ENCODE results near the gene FAM210A. TPM values are rescaled to one million over a fixed set of nuclear protein-coding genes. Genes with fewer than 3 reads are reported as not detected.
"Not testable (repeated sequence)": the region's sequence is repeated elsewhere in the genome, so short reads cannot be mapped to it uniquely, and the experiment has no call there.

Gene FAM210A
- total RNA-seq, result 30.3 and 33.8 TPM in 2 replicates

- DNase-seq (ENCODE audit: low spot score), result peak; percentile 91
- intact Hi-C loops (cut with micrococcal nuclease), result loop anchor here (2.0 to 10.0 kb wide), 6 partner anchors 59 to 844 kb away; partner anchors contain the start of genes LDLRAD4, PTPN2 and SEH1L
- Mint-ChIP-seq H3K9me3 (peaks cover 5% of the 10 kb centered on the region), H3K36me3 (ENCODE audit: low read depth) (peaks cover 47% of the 10 kb centered on the region), H3K27ac (peak within 1 kb of the TSS; percentile 79), H3K4me1 (ENCODE audit: low read depth) (peaks cover 49% of the 10 kb centered on the region), H3K4me3 (ENCODE audit: low read depth) (peak within 1 kb of the TSS; percentile 88), H3K27me3 (ENCODE audit: low read depth) (no peaks in the 10 kb centered on the region)
Measured at GRCh38 chr18:13726232-13726971, at the start of gene FAM210A, which contains the start of gene RNMT. Gene FAM210A, minus strand, starts transcription at chr18:13726558. Its CDS starts 44,481 bp downstream, at chr18:13682077. Gene RNMT, plus strand, starts transcription at chr18:13726673. Its CDS starts 4,845 bp downstream, at chr18:13731518.

- peaks cover 10% of the 10 kb centered on the region for H3K27me3 Mint-ChIP-seq (ENCODE audit: low read depth)
- intact Hi-C loops (cut with micrococcal nuclease), result no loop called here
- H3K9me3 Mint-ChIP-seq, result no peaks in the 10 kb centered on the region
- H3K4me1 Mint-ChIP-seq (ENCODE audit: low read depth), result no peaks in the 10 kb centered on the region
- H3K27ac Mint-ChIP-seq, result no peak overlapping the region
- H3K36me3 Mint-ChIP-seq (ENCODE audit: low read depth), result no peaks in the 10 kb centered on the region
- no peak overlapping the region for H3K4me3 Mint-ChIP-seq (ENCODE audit: low read depth)
- no peak for DNase-seq (ENCODE audit: low spot score)
Measured at GRCh38 chr18:13775058-13775457, 48.7 kb upstream of the FAM210A start.

- intact Hi-C loops (cut with micrococcal nuclease), result no loop called here
- Mint-ChIP-seq H3K27me3 (ENCODE audit: low read depth) (no peaks in the 10 kb centered on the region), H3K36me3 (ENCODE audit: low read depth) (peaks cover 46% of the 10 kb centered on the region), H3K4me3 (ENCODE audit: low read depth) (no peak overlapping the region), H3K4me1 (ENCODE audit: low read depth) (no peaks in the 10 kb centered on the region), H3K9me3 (peaks cover 9% of the 10 kb centered on the region), H3K27ac (no peak overlapping the region)
- DNase-seq (ENCODE audit: low spot score), result no peak
Measured at GRCh38 chr18:13762690-13763439, 36.5 kb upstream of the FAM210A start.

- peaks cover 73% of the 10 kb centered on the region for H3K36me3 Mint-ChIP-seq (ENCODE audit: low read depth)
- H3K27me3 Mint-ChIP-seq (ENCODE audit: low read depth), result no peaks in the 10 kb centered on the region
- no peak for DNase-seq (ENCODE audit: low spot score)
- intact Hi-C loops (cut with micrococcal nuclease), result no loop called here
- no peaks in the 10 kb centered on the region for H3K9me3 Mint-ChIP-seq
- H3K4me3 Mint-ChIP-seq (ENCODE audit: low read depth), result no peak overlapping the region
- no peak overlapping the region for H3K27ac Mint-ChIP-seq
- no peaks in the 10 kb centered on the region for H3K4me1 Mint-ChIP-seq (ENCODE audit: low read depth)
Measured at GRCh38 chr18:13760047-13760446, 33.7 kb upstream of the FAM210A start.

- intact Hi-C loops (cut with micrococcal nuclease), result no loop called here
- DNase-seq (ENCODE audit: low spot score), result no peak
- no peaks in the 10 kb centered on the region for H3K9me3 Mint-ChIP-seq
- H3K36me3 Mint-ChIP-seq (ENCODE audit: low read depth), result peaks cover 73% of the 10 kb centered on the region
- no peaks in the 10 kb centered on the region for H3K27me3 Mint-ChIP-seq (ENCODE audit: low read depth)
- H3K4me1 Mint-ChIP-seq (ENCODE audit: low read depth), result no peaks in the 10 kb centered on the region
- H3K4me3 Mint-ChIP-seq (ENCODE audit: low read depth), result no peak overlapping the region
- no peak overlapping the region for H3K27ac Mint-ChIP-seq
Measured at GRCh38 chr18:13758622-13759021, 32.3 kb upstream of the FAM210A start.

- no peak for DNase-seq (ENCODE audit: low spot score)
- H3K27me3 Mint-ChIP-seq (ENCODE audit: low read depth), result no peaks in the 10 kb centered on the region
- intact Hi-C loops (cut with micrococcal nuclease), result no loop called here
- H3K27ac Mint-ChIP-seq, result no peak overlapping the region
- H3K4me3 Mint-ChIP-seq (ENCODE audit: low read depth), result no peak overlapping the region
- peaks cover 76% of the 10 kb centered on the region for H3K36me3 Mint-ChIP-seq (ENCODE audit: low read depth)
- no peaks in the 10 kb centered on the region for H3K4me1 Mint-ChIP-seq (ENCODE audit: low read depth)
- no peaks in the 10 kb centered on the region for H3K9me3 Mint-ChIP-seq
Measured at GRCh38 chr18:13756671-13757070, 30.3 kb upstream of the FAM210A start.

- intact Hi-C loops (cut with micrococcal nuclease), result no loop called here
- Mint-ChIP-seq H3K4me3 (ENCODE audit: low read depth) (no peak overlapping the region), H3K36me3 (ENCODE audit: low read depth) (peaks cover 80% of the 10 kb centered on the region), H3K27me3 (ENCODE audit: low read depth) (no peaks in the 10 kb centered on the region), H3K4me1 (ENCODE audit: low read depth) (no peaks in the 10 kb centered on the region), H3K9me3 (peaks cover 1% of the 10 kb centered on the region), H3K27ac (no peak overlapping the region)
- DNase-seq (ENCODE audit: low spot score), result no peak
Measured at GRCh38 chr18:13756261-13756660, 29.9 kb upstream of the FAM210A start.

- H3K4me1 Mint-ChIP-seq (ENCODE audit: low read depth); H3K27me3 Mint-ChIP-seq (ENCODE audit: low read depth); H3K4me3 Mint-ChIP-seq (ENCODE audit: low read depth); DNase-seq (ENCODE audit: low spot score); H3K9me3 Mint-ChIP-seq; H3K27ac Mint-ChIP-seq; intact Hi-C loops (cut with micrococcal nuclease): not testable (repeated sequence)
- H3K36me3 Mint-ChIP-seq (ENCODE audit: low read depth), result peaks cover 82% of the 10 kb centered on the region
Measured at GRCh38 chr18:13751599-13751998, 25.2 kb upstream of the FAM210A start.

GRCh38 chr18:13746633-13747032 lies 20.3 kb upstream of the FAM210A start:
- no peak for DNase-seq (ENCODE audit: low spot score)
- Mint-ChIP-seq H3K4me1 (ENCODE audit: low read depth) (no peaks in the 10 kb centered on the region), H3K27ac (no peak overlapping the region), H3K9me3 (peaks cover 4% of the 10 kb centered on the region), H3K27me3 (ENCODE audit: low read depth) (no peaks in the 10 kb centered on the region), H3K4me3 (ENCODE audit: low read depth) (no peak overlapping the region), H3K36me3 (ENCODE audit: low read depth) (peaks cover 78% of the 10 kb centered on the region)
- intact Hi-C loops (cut with micrococcal nuclease), result no loop called here

GRCh38 chr18:13745696-13746095 lies 19.3 kb upstream of the FAM210A start:
- intact Hi-C loops (cut with micrococcal nuclease), result no loop called here
- DNase-seq (ENCODE audit: low spot score), result no peak
- Mint-ChIP-seq H3K27me3 (ENCODE audit: low read depth) (no peaks in the 10 kb centered on the region), H3K9me3 (no peaks in the 10 kb centered on the region), H3K36me3 (ENCODE audit: low read depth) (peaks cover 78% of the 10 kb centered on the region), H3K4me3 (ENCODE audit: low read depth) (no peak overlapping the region), H3K4me1 (ENCODE audit: low read depth) (no peaks in the 10 kb centered on the region), H3K27ac (no peak overlapping the region)

- intact Hi-C loops (cut with micrococcal nuclease), result no loop called here
- Mint-ChIP-seq H3K36me3 (ENCODE audit: low read depth) (peaks cover 77% of the 10 kb centered on the region), H3K4me3 (ENCODE audit: low read depth) (no peak overlapping the region), H3K27ac (no peak overlapping the region), H3K4me1 (ENCODE audit: low read depth) (peaks cover 9% of the 10 kb centered on the region), H3K9me3 (peaks cover 4% of the 10 kb centered on the region), H3K27me3 (ENCODE audit: low read depth) (no peaks in the 10 kb centered on the region)
- DNase-seq (ENCODE audit: low spot score), result no peak
Measured at GRCh38 chr18:13735681-13736080, 9.3 kb upstream of the FAM210A start.

- Mint-ChIP-seq H3K36me3 (ENCODE audit: low read depth) (peaks cover 56% of the 10 kb centered on the region), H3K27ac (no peak overlapping the region), H3K9me3 (peaks cover 9% of the 10 kb centered on the region), H3K4me3 (ENCODE audit: low read depth) (no peak overlapping the region), H3K27me3 (ENCODE audit: low read depth) (no peaks in the 10 kb centered on the region), H3K4me1 (ENCODE audit: low read depth) (peaks cover 33% of the 10 kb centered on the region)
- no peak for DNase-seq (ENCODE audit: low spot score)
- intact Hi-C loops (cut with micrococcal nuclease), result no loop called here
Measured at GRCh38 chr18:13730481-13730880, 4.1 kb upstream of the FAM210A start.

- Mint-ChIP-seq H3K4me1 (ENCODE audit: low read depth) (peaks cover 51% of the 10 kb centered on the region), H3K9me3 (peaks cover 5% of the 10 kb centered on the region), H3K27ac (peak overlapping the region; percentile 79), H3K36me3 (ENCODE audit: low read depth) (peaks cover 48% of the 10 kb centered on the region), H3K4me3 (ENCODE audit: low read depth) (peak overlapping the region; percentile 88), H3K27me3 (ENCODE audit: low read depth) (no peaks in the 10 kb centered on the region)
- intact Hi-C loops (cut with micrococcal nuclease), result loop anchor here (2.0 to 10.0 kb wide), 6 partner anchors 60 to 845 kb away; partner anchors contain the start of genes LDLRAD4, PTPN2 and SEH1L
- peak; percentile 32 for DNase-seq (ENCODE audit: low spot score)
Measured at GRCh38 chr18:13726972-13727331, 594 bp upstream of the FAM210A start.
